Transverse colon (tissue), 4 donors: ENCODE data around the gene SAMM50. TPM values are rescaled to one million over a fixed set of nuclear protein-coding genes. Genes with fewer than 3 reads are reported as not detected.

ENCODE experiments used
- DNase-seq: peaks from one replicate; pipeline ENCODE4 v3.0.0-alpha.2; 2019
- H3K27ac ChIP-seq, 4 donors: fragments of 200-600 bp; sonication (generic); 2 replicates each; pipeline ENCODE4 v1.5.1; 2016 to 2018; ENCODE audit warnings: inconsistent platforms in 4 of 4
- H3K27me3 ChIP-seq: fragments of 200-600 bp; sonication (generic); 2 replicates; pipeline ENCODE4 v1.5.1; 2017; ENCODE audit warnings: inconsistent platforms
- H3K36me3 ChIP-seq, 4 donors: fragments of 200-600 bp; sonication (generic); 2 replicates each; pipeline ENCODE4 v1.5.1; 2017 to 2019; ENCODE audit warnings: inconsistent platforms in 4 of 4
- H3K4me1 ChIP-seq, 4 donors: fragments of 200-600 bp; sonication (generic); 2 replicates each; pipeline ENCODE4 v1.5.1; 2017 to 2020; ENCODE audit warnings: inconsistent platforms in 4 of 4
- H3K4me3 ChIP-seq, 4 donors: fragments of 200-600 bp; sonication (generic); 1 replicate in 1 of 4; 2 replicates in 3 of 4; pipeline versions ENCODE4 v1.5.1 to v1.6.1; 2017 to 2019; ENCODE audit warnings: inconsistent platforms in 4 of 4
- H3K9me3 ChIP-seq, 2 donors: fragments of 200-600 bp; sonication (generic); 2 replicates each; pipeline ENCODE4 v1.5.1; 2017 to 2019; ENCODE audit warnings: inconsistent platforms in 2 of 2
- CTCF ChIP-seq, 5 experiments: fragments of 200-600 bp in 3 of 5; fragments of 450-650 bp in 2 of 5; sonication (generic) in 3 of 5; IDR thresholded peaks; 1 replicate in 2 of 5; 2 replicates in 3 of 5; pipeline ENCODE4 v1.5.1; 2016 to 2017; ENCODE audit warnings: antibody characterized with exemption in 5 of 5, inconsistent platforms in 3 of 5, mild to moderate bottlenecking in 2 of 5, moderate library complexity in 1 of 5
- EP300 ChIP-seq: sonication (generic); formaldehyde crosslinking; IDR thresholded peaks from one replicate; pipeline ENCODE4 v1.6.1; 2017; ENCODE audit warnings: antibody characterized with exemption, low read depth
- POLR2A ChIP-seq: fragments of 450-650 bp; IDR thresholded peaks from one replicate; pipeline ENCODE4 v1.6.1; 2016; ENCODE audit warnings: antibody characterized with exemption, mild to moderate bottlenecking, moderate library complexity
- POLR2AphosphoS5 ChIP-seq, 3 donors: sonication (generic); formaldehyde crosslinking; IDR thresholded peaks; one replicate each; pipeline ENCODE4 v1.6.1; 2016; ENCODE audit warnings: antibody characterized with exemption in 3 of 3
- WGBS, 2 donors: methylation state at CpG; one replicate each; pipeline ENCODE4 v1.1.5; 2018; ENCODE audit warnings: low coverage in 1 of 2; 5-methylcytosine and 5-hydroxymethylcytosine counted together
- in situ Hi-C, 4 donors: fragments of 200-750 bp; cut with MboI; loops; one replicate each; pipeline versions ENCODE4 v1.15.0 to v1.15.1; 2017; ENCODE audit warnings: low sequenced_read_pairs in 3 of 4, low pct_ligation_motif_present in 1 of 4, low pct_unique_long_range_greater_than_20kb in 1 of 4
- intact Hi-C: fragments of 100-400 bp; cut with DNase I; formaldehyde crosslinking; loops from one replicate; pipeline ENCODE4 v1.15.1; 2023; ENCODE audit warnings: low total_unique reads
- total RNA-seq, 4 donors: library from RNA; depleted of rRNA; stranded (reverse); fragments of >200 nt; gene quantifications; one replicate each; pipeline ENCODE4 v1.1.0, GENCODE V29; 2016

Gene SAMM50
- total RNA-seq, 4 donors from 2014 or later = 9.0 to 82.6 (median 33.3) TPM

DNA sequence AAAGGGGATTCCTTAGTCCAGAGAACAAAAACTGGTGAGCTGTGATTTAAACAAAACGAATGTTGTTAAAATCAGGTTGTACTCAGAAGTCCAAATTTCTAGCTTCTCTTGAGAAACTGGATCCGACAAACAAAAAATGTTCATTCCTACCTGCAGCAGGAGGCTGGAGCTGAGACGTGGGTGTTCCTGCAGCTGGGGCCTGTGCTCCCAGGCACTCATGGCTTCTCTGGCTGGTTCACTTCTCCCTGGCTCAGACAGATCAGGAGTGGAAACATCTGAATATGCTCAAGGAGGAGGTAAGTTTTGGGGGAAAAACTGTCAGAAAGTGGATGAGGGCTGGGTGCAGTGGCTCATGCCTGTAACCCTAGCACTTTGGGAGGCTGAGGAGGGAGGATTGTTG lies 44.1 kb downstream of the SAMM50 start:
- H3K36me3 ChIP-seq = peaks cover 0 to 11% (median 7%) of the 10 kb centered on the region in 4 donors
- in situ Hi-C loops = loop anchor here (5.0 to 10.0 kb wide), 4 partner anchors 85 to 635 kb away; no protein-coding TSS in a partner anchor

DNA sequence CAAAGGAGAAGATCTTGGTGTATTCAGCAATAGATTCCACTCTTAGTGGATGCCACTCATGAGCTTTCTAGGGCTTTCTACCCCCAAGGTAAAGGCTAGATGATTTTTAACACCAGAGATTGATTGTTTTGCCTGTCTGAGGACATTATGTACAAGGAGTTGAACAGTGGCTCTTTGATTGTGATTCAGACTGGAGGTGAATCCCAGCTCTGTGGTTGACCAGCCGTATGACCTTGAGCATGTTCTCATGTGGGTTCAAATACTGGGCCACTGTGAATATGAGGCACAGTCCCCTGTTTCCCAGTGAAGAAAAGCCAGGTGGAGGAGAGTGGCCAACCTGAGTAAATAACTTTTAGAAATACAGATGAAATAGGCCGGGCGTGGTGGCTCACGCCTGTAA lies 44.9 kb downstream of the SAMM50 start:
- Histone ChIP-seq H3K4me1 (no peaks in the 10 kb centered on the region), H3K4me3 (no peak overlapping the region), H3K27ac (no peak overlapping the region), H3K36me3 (peaks cover 0 to 10% (median 7%) of the 10 kb centered on the region in 4 donors), H3K9me3 (no peaks in the 10 kb centered on the region), H3K27me3 (no peaks in the 10 kb centered on the region)
- no peak for DNase-seq
- intact Hi-C loops (no loop called here), in situ Hi-C loops (no loop called here)
- TF ChIP-seq CTCF (IDR thresholded peaks at IDR 0.05) = no peak
- WGBS, 2 donors = 94 to 96% methylated on average over 3 to 4 of the region's 4 CpGs

More for the DNA sequence above, 44.1 kb downstream of the SAMM50 start:
- Histone ChIP-seq H3K4me3 (no peak overlapping the region), H3K27ac (no peak overlapping the region), H3K27me3 (no peaks in the 10 kb centered on the region), H3K9me3 (no peaks in the 10 kb centered on the region), H3K4me1 (no peaks in the 10 kb centered on the region)
- whole genome bisulfite sequencing, 2 donors = 80 to 92% methylated on average over 2 to 3 of the region's 3 CpGs
- no peak for DNase-seq
- intact Hi-C loops = no loop called here
- TF ChIP-seq POLR2A (no peak), CTCF (IDR thresholded peaks at IDR 0.05) (no peak)

- H3K9me3 ChIP-seq = peaks cover 0 to 5% of the 10 kb centered on the region in 2 donors
- peaks cover 0 to 6% (median 3%) of the 10 kb centered on the region in 4 donors for H3K36me3 ChIP-seq
- no peaks in the 10 kb centered on the region for H3K4me1 ChIP-seq
- DNase-seq = no peak
- no peaks in the 10 kb centered on the region for H3K27me3 ChIP-seq
- intact Hi-C loops = no loop called here
- TF ChIP-seq CTCF (IDR thresholded peaks at IDR 0.05) = no peak
- no peak for TF ChIP-seq POLR2A
- TF ChIP-seq POLR2AphosphoS5 (IDR thresholded peaks at IDR 0.05) = no peak
- no peak for TF ChIP-seq EP300
- H3K27ac ChIP-seq = no peak overlapping the region
- 93% methylated on average over 2 to 7 of the region's 7 CpGs for WGBS, 2 donors
- H3K4me3 ChIP-seq = no peak overlapping the region
- in situ Hi-C loops = no loop called here
Observed at GRCh38 chr22:44001521-44001920, 46.3 kb downstream of the SAMM50 start.

- WGBS, 2 donors = 86 to 98% methylated on average over 8 to 11 of the region's 11 CpGs
- in situ Hi-C loops (no loop called here), intact Hi-C loops (no loop called here)
- Histone ChIP-seq H3K9me3 (peaks cover 0 to 5% of the 10 kb centered on the region in 2 donors), H3K4me1 (no peaks in the 10 kb centered on the region), H3K4me3 (no peak overlapping the region), H3K36me3 (no peaks in the 10 kb centered on the region), H3K27me3 (no peaks in the 10 kb centered on the region), H3K27ac (no peak overlapping the region)
- TF ChIP-seq EP300 (no peak), POLR2A (no peak), POLR2AphosphoS5 (IDR thresholded peaks at IDR 0.05) (no peak), CTCF (IDR thresholded peaks at IDR 0.05) (no peak)
- no peak for DNase-seq
Observed at GRCh38 chr22:44002324-44002723, 47.1 kb downstream of the SAMM50 start.
